GM19455 (cell line): ENCODE data around the gene CHCHD6.
"Not testable (repeated sequence)": the region's sequence is repeated elsewhere in the genome, so short reads cannot be mapped to it uniquely, and the experiment has no call there.

Experiments
- ATAC-seq: cut with Tn5 transposase; IDR thresholded peaks from one replicate; pipeline ENCODE4 v1.9.1; 2021; ENCODE audit not compliant: unreplicated experiment

Gene CHCHD6

DNA sequence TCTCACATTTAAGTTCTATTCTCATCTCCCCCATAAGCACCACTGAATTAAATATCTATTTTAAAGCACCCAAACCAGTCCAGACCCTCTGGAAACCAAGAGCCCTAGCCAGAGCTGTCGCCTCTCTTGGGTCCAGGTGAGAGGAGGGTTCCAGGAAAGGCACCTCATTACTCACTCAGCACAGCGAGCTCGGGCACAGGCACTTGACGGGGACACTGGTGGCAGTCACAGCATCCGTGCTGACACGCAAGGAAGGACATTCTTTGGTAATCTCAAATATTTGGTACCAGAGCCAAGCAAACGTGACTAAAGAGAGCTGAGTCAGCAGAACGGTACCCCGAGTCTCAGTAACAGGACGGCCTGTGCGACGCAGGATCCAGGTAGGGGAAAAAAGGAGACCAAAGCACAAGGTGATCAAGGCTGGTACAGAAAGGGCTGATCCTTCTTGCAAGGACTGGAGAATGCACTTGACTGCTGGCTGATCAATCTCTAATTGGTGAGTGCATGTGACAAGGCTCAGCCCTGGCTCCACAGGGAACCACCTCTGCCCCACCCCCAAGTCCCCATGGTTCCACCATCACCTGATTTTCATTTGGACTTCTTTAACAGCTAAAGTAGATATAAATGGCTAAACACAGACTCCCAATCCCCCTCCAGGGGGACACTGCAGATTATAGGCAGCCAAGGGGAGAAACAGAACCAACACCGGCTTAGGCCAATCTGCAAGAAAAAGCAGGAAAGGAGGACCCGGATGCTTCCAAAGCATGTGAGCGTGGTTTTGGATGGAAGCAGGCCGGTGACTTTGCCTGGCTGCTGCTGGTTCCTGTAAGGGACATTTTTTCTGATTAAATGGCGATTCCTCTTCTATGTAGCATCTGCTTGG, 61.4 kb downstream of the CHCHD6 start:
- ATAC-seq: no peak

DNA sequence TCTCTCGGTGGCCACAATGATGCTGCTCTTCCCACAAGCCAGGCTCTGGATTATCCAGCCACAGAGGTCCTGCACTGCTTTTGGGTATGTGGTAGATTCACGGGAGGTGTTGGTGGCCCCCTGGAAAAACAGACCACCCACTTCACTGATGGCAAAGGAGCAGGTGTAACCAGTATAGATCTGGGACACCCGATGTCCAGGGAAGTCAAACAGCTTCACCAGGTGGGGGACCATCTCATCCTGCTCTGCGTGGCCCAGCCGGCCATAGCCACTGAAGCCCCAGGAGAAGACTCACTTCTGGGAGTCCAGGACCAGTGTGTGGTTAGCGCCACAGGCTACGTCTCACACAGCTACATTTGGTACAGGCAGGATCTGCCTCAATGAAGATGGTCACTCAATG, 62.6 kb downstream of the CHCHD6 start:
- no peak for ATAC-seq

DNA sequence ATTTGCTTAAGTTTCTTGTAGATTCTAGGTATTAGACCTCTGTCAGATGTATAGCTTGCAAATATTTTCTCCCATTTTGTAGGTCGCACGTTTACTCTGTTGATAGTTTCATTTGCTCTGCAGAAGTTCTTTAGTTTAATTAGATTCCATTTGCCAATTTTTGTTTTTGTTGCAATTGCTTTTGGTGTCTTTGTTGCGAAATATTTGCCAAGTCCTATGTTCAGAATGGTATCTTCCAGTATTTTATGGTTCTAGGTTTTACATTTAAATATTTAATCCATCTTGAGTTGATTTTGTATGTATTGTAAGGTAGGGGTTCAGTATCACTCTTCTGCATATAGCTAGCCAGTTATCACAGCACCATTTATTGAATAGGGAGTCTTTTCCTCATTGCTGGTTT, 64.9 kb downstream of the CHCHD6 start:
- ATAC-seq: no peak

DNA sequence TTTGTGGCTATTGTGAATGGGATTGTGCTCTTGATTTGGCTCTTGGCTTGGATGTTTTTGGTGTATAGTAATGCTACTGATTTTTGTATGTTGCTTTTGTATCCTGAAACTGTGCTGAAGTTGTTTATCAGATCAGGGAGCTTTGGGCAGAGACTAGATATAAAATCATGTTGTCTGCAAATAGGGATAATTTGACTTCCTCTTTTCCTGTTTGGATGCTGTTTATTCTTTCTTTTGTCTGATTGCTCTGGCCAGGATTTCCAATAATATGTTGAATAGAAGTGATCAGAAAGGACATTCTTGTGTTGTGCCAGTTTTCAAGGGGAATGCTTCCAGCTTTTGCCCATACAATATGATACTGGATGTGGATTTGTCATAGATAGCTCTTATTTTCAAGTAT, 66.1 kb downstream of the CHCHD6 start:
- no peak for ATAC-seq

DNA sequence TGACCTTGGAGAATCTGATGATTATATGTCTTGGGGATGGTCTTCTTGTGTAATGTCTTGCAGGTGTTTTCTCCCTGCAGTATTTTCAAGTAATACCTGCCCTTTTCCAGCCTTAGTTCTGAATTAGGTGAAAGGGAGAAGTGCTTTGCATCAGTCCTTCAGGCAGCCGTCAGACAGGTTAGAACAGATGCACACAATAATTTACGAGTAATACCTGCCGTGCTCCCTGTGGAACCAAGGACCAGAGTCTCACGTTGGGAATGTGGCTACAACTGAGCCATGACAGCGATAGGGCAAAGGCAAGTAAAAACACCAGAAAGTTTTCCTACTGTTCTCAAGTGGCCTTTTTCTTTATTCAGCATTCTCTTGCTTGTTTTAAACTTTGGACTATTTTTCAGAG, 69.1 kb downstream of the CHCHD6 start:
- ATAC-seq: no peak

DNA sequence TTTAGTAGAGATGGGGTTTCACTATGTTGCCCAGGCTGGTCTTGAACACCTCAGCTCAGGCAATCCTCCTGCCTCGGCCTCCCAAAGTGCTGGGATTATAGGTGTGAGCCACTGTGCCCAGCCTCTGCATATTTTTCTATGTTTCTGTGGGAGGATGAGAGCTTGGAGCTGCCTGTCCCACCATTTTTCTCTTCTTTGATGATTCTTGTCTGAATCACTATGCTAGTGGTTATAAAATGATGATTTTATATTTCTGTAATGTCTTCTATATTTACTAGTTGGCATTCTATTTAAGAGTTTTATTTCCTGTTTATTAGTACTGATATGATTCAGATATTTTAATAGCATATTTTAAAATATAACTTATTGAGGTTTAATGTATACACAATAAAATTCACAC, 69.7 kb downstream of the CHCHD6 start:
- no peak for ATAC-seq

DNA sequence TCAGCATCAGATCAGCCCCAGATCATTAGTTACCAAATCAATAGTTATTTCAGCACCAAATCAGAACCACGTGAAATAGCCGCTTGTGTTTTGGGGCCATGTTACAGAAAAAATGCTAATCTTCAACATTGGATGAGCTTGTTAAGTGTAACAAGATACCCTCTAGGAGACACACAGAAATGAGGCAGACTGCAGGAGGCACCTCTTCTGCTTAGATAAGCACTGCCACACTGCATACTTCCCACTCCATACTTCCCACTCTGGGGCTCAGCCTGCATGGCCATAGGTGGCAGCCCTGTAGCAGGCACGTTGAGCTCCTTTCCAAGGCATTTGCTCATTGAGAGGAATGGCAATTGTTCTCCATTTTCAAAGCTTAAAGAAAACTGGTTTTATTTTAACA, 73.3 kb downstream of the CHCHD6 start:
- ATAC-seq: no peak

DNA sequence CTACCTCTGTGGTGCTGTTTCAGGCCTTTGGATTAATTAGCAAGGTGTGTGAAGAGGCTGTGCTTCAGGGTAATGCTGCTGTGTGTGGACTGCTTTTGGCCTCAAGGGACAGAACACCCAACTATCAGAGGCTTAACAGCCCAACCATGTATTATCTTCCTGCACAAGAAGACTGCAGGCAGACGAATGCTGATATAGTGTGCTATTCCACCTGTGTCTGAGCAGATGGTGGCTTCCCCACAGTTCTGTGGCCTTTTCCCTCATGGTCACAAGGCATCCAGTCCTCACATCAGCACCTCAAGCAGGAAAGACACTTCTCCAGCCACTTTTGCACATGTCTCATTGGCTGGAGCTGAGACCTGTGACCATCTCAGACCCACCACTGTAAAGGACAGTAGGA, 76.6 kb downstream of the CHCHD6 start:
- no peak for ATAC-seq

DNA sequence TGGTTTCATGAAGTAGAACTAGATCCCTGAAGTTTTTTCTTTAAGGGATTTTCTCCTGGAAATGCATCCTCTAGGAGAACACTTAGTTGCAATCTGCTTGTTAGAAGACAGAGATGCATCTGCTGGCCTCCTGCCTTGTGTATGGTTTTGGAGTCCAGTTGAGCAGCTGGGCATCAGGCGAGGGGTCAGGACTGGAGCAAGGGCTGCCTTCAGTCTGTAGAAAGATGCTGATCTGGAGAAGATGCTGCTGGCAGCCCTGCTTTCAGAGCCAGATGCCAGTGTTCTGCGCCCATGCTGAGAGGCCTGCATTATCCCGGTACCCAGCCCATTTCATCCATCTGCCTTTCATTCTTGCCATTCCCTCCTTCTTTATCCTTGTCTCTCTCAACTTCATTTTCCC, 77.4 kb downstream of the CHCHD6 start:
- ATAC-seq: no peak

DNA sequence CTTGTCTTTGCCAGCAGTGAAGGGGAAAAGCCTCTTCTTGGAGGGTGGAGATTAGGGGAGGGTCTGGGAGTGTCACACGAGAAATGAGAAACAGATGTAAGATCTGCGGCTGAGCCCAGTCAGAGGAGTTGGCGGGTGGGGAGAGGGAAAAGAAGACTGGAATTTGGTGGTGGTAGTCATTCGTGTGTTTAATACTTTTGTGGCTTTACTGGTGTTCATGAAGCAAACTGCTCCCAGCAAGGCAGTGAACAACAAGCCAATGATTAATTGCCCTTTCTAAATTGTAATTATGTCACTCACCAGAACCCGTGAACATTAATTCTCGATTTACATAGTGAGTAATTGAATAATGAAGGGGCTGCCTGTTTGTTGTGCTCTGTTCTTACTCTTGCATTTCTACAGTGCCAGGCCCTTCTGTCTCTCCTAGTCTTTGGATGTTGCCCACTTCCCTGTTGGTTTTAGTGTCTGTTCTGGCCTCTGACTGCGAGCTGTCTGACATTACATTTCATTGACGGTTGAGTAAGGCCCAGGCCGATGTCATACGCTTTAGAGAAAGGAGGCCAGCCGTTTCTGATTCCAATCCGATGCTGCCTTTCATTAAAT, 78.0 kb downstream of the CHCHD6 start:
- ATAC-seq: no peak

DNA sequence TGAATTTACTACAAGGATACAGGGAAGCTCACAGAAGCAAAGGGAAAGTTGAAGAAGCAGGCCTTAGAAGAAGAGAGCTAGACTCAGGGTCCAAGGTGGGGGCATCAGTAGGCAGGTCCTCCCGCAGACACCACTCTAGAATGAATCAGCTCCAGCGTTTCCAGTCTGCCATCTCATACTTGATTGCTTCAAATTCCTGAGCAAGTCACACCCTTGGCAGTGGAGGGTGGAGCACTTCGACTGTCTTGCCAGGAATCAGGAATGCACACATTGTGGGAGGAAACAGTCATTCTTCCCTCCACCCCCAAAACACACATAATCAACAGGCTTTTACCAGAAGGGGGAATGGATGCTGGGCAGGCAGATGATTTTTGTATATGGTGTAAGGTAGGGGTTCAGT, 78.5 kb downstream of the CHCHD6 start:
- no peak for ATAC-seq

DNA sequence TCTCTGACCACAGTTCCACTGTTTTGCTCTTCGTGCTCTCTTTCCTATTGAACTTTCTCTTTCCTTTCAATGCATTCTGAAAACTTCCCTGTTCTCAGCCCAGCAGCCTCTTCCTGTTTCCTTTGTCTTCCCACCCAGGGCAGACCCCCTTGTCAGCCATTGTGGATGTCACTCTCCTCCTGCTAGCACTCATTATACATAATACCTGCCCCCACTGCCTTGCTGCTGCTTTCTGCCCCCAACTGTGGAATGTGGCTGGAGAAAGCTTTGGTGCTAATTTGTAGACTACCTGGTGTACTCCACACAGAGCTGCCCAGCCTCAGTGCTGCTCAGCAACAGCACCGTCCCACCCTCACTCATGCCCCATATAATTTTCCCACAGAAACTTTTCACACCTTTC, 80.2 kb downstream of the CHCHD6 start:
- no peak for ATAC-seq

DNA sequence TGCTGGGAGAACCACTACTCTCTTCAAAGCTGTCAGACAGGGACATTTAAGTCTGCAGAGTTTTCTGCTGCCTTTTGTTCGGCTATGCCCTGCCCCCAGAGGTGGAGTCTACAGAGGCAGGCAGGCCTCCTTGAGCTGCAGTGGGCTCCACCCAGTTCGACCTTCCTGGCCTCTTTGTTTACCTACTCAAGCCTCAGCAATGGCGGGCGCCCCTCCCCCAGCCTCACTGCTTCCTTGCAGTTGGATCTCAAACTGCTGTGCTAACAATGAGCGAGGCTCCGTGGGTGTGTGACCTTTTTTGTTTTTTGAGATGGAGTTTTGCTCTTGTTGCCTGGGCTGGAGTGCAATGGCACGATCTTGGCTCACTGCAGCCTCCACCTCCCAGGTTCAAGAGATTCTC, 87.3 kb downstream of the CHCHD6 start:
- not testable (repeated sequence) for ATAC-seq

DNA sequence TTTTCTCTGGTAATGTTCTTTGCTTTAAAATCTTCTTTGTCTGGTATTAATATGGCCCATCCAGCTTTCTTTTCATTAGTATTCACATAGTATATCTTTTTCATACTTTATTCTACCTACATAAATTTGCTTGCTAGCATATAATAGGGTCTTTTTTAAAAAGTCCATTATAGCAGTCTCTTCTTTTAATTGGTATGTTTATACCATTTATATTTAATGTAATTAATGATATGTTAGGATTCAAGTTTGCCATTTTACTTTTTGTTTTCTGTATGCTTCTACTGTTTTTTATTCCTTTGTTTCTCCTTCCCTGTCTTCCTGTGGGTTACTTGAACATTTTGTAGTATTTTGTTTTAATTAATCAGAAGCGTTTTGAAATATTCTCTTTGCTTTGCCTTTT, 89.0 kb downstream of the CHCHD6 start:
- ATAC-seq: no peak

DNA sequence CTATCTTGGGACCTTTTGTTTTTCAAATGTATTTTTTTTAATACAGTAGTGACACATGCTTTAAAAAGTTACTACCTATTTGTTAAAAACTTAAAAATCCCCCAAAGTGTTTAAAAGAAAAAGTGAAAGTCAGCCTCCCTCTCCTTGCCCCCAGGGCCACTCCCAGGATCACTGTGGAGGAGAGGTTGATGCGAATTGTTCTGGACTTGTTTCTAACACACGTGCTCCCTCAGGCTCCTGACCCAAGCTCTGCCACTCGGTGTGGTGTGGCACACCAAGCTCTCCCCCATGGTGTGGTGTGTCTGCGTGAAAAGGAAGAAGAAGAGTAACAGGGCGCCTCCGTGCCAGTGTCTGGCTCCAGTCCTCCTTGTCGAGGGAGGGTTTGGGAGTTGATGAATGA, 93.5 kb downstream of the CHCHD6 start:
- no peak for ATAC-seq

DNA sequence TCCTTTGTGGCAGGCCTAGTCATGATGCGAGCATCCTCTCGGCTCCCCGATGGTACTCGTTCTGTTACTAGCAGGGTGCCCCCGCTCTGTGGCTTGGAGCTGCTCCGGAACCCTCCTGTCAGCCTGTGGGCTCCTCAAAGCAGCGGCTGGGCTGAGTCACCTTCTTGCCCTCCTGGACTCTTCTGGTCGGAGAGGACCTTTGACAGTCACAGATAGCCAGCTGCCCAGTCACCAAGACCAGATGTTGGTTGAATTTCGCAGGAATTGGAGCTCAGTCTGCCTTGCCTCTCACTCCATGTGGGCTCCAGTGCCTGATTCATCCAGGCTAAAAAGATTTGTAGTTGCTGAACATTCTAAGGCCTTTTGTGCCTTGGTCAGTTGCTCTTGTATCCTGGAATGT, 94.5 kb downstream of the CHCHD6 start:
- ATAC-seq: no peak

DNA sequence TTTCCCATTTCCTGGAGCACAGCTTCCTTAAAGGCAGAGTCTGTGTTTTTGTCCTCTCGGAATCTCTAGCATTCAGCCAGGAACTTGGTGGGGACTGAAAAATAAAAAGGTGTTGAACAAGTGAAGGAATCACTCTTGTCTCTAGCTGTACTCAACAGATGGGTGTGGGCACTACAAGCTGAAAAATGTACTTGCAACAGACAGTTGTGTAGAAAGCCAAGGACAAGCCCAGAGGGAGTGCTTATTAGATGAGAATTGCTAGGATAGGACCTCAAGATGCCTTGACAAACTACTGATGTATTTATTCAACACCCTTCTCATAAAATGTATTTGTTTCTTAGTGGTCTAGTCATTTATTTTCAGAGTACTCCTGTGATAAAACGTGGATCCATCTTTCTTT, 95.1 kb downstream of the CHCHD6 start:
- ATAC-seq: no peak

DNA sequence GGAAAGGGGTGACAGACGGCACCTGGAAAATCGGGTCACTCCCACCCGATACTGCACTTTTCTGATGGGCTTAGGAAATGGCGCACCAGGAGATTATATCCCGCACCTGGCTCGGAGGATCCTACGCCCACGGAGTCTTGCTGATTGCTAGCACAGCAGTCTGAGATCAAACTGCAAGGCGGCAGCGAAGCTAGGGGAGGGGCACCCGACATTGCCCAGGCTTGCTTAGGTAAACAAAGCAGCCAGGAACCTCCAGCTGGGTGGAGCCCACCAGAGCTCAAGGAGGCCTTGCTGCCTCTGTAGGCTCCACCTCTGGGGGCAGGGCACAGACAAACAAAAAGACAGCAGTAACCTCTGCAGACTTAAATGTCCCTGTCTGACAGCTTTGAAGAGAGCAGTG, 97.3 kb downstream of the CHCHD6 start:
- not testable (repeated sequence) for ATAC-seq

DNA sequence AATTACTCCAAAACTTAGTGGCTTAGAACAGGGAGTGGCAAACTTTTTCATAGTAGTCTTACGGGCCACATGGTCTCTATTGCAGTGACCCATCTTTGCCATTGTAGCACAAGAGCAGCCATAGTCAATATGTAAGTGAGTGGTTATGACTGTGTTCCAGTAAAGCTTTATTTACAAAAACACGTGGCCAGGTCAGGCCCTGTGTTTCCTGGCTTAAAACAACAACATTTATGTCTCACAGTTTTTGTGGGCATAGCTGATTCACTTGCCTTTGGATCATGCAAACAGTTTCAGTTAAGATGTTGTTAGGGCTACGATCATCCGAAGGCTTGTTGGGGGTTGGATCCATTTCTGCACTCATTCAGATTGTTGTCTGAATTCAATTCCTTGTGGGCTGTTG, 103.8 kb downstream of the CHCHD6 start:
- ATAC-seq: no peak

DNA sequence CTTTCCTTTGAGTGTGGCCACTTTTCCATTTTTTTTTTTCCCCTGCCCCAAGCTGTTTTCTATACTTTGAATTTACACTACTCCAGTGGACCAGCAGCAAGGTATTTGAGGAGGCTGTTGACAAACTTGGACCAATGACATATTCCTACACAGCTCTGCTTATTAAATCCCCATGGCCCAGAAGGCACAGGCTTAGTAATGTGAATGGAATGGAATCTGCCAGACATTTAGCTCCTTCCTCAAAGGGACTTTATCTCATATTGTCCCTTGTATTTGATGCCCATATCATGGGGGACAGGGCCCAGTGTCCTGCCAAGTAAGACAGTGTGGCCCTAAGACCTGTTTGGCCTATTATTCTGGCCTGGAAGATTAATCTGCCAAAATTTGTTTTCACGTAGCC, 107.5 kb downstream of the CHCHD6 start:
- no peak for ATAC-seq

DNA sequence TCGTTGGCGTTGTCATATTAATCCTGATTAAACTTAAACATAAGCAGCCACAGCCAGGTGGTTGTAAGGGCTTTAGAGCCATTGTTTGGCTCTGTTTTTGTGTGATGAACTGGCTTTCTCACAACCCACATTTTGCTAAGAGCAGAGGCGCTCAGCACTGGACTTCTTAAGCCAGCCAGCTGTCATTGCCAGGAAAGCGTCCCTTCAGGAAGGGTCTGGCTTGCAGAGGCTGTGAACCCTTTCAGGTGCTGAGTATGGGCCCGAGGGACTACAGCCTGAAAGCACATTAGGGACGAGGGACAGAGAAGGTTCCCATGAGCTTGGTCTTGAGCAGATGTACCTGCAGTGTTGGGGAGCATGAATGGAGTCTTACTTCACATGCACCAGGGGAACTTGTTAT, 112.3 kb downstream of the CHCHD6 start:
- ATAC-seq: no peak

DNA sequence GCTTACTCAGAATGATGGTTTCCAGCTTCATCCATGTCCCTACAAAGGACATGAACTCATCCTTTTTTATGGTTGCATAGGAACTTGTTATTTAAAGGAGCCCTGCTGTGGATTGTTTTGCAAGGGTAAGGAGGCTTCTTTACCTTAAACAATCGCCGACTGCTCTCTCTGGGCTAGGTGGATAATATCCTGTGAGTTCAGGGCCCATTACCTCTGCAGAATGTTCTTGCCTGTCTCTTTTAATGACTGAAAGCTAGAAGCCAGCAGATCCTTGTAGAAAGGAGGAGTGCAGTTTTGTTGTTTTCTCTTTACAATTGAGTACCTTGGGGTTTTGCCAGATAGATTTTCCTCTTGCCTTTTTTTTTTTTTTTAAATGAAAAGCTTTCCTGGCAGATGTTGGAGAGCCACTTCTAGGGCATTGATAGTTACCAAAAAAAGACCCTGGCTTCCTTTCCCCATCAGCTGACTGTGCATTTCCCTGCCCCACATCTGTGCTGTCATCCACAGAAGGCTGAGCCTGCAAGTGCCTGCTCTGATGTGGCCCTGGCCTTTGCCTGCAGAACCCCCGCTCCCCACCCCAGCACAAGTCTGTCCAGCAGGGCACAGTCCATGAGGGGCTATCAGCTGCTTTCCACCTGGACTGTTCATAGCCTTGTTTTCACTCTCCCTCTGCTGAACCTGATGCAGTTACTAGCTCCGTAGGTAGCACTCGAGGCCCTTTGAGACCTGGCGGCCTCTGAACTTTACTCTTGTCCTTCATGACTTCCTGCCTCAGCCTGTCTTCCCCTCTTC, 113.1 kb downstream of the CHCHD6 start:
- ATAC-seq: no peak
